Measurements from ENCODE around the gene SLC24A3.

Gene SLC24A3

DNA sequence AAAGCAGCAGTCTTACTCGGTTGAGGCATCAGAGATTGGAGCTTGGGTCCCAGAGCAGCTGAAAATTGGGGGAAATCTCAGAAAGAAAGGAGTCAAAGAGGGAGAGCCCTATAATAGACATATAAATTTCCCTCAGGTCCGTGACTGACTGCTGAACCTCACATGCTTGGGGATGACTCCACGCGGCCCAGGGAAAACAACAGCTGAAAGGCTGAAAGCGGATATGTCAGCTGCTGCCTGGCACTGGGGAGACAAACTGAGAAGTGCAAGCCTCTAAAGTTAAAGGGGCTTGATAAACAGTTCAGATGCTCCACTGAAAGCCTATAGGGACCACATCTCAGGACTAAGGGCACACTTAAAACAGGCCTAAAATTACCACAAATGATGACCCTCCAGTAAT is 289.7 kb downstream of the SLC24A3 start:
- DNase-seq (ENCODE audit: low read depth): no peak

DNA sequence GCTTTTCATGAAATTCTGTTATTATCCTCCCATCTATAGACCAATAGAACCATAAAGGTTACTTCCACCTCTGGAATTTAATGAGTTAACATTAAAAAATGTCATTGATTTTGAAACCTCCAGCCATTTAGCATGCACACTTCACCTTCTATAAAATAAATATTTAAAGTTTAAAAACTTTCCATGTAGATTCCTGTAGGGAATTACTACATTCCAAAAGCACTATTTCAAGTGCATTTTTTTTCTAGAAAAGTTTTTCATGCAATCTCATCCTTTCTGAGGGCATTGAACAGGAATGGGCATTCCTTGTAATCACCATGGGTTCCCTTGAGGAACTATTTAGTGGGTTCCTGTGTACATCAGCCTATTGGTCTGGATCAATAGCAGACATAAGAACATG is 291.8 kb downstream of the SLC24A3 start:
- DNase-seq (ENCODE audit: low read depth): no peak

DNA sequence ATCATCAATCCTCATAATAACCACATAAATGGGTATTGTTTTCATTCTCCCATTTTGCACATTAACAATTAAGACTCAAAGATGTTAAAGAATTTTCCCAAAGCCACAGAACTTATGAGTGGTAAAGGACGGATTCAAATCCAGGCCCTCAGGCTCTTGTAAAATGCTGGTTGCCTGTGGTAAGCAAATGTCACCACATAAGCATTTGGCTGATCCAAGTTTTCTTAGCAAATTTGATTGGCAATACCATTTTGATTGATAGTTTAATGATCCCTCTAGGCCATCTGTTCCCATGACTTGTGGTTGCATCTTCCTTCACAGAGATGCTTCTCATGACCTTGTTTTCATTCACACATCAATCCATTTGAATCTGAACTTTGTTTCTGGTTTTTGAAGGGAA is 293.6 kb downstream of the SLC24A3 start:
- DNase-seq (ENCODE audit: low read depth): no peak

DNA sequence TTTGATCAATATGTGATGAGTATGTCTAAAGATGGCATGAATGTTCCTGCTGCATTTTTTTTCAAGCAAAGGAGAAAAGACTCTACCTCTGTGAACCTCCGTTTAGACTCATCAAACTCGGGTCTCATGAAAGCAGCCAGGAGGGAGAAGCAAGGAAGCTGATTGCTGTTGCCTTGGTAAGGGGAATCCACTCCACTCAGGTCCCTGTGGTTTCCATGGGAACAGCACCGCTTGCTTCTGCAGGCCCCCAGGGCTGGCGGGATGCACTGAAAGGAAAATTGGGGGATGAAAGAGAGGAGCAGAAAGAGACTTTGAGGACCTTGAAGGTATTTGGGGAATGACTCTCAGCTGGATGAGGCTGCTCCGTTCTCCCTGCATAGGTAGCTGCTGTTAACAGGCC is 296.0 kb downstream of the SLC24A3 start:
- DNase-seq (ENCODE audit: low read depth): no peak

DNA sequence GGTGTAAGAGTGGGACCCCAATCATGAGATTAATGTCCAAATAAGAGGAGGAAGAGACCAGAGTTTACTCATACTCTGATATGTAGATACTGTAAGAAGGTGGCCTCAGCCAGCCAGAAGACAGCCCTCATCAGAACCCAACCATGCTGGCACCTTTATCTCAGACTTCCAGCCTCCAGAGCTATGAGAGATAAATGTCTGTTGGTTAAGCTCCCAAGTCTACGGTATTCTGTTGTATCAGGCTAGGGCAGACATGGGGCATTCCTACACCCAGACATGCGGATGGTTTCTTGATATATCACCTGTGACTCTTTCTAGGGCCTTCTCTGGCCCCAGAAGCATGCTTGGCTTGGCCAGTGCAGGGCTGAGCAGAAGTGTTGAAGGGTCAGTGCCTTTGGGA is 298.2 kb downstream of the SLC24A3 start:
- no peak for DNase-seq (ENCODE audit: low read depth)

DNA sequence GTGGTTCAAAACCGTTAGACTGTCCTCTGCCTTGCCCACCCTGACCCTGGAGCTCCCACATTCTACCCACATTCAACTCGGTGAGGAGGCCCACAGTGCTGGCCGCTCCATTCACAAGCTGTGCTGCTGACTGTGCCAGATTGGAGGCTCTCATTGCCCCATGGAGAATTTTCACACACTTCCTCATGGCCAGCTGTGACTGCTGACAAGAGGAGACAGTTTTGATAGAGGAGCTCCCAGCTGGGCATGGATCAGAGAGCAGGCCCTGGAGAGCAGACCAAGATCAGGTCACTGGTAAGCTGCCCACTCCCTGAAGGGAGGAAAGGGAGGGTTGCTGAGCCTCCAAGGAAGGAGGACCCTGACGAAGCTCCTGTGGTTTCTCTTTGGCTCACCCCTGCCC is 299.5 kb downstream of the SLC24A3 start:
- DNase-seq (ENCODE audit: low read depth): no peak

DNA sequence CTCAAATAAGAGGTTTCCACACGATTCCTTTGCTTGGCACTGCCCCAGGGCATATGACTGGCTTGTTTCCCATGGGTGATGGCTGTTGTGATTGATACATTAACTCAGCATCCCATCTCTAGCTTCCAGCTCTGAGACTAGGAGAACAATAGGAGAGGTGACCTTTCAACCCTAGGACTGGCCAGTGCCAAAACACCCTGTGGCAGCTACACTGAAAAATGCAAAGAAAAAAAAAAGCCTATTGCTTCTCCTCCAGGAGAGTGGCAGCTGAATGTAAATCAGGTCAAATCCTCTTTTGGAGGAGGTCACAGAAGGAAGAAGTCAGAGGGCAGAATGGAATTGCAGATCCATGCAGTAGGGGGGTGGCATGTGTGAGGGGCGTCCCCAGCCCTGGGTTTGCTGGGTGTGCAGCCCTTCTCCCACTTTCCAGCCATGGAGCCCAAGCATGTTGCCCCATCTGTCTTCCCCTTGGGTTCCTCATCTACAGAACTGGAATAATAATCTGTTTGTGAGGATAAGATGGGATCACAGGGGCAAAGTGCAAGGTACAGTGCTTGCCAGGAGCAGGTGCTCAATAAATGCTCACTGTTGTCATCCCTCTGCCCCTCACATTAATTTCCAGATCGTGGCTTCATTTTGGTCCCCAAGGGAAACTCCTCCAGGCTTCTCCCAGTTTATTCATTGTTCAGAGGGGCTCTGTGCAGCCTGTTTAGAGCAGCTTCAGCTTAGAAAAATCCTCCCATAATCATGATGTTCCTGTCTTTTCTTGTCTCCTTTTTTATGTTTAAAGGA is 300.6 kb downstream of the SLC24A3 start:
- no peak for DNase-seq (ENCODE audit: low read depth)

DNA sequence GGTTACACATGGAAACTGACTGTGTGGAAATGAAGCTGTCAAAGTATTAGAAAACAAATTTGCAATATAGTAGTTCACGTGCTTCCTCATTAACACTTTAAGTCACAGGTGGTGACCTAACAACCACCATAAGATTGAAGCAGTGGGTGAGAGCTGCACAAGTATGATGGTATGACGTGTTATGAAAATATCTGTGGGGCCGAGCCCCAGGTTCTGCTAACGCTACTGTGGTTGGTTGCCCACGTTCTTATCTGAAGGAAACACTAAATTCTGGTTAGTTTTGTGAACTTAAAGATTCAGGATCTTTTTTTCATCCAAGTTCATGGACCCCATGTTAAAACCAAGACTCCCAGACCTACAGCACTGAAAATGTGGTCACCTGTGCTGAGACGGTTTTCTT is 302.6 kb downstream of the SLC24A3 start:
- no peak for DNase-seq (ENCODE audit: low read depth)

DNA sequence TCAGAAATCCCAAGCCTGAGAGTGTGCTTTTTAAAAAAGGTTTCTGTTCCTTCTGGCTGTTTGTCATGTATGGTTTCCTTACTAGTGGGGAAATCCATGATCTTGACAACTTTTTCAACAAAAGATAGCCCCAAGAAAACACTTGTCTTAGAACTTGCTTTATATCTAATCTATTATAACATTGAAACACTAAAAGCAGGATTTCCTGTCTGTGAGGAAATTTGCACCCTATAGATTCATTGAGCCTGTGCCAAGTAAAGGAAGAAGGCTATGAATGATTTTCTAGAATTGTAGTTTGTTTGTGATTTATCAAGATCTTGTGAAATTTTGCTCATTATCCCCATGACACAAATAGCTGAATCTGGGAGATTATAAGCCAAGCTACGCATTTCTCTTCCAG is 307.0 kb downstream of the SLC24A3 start:
- DNase-seq (ENCODE audit: low read depth): no peak

DNA sequence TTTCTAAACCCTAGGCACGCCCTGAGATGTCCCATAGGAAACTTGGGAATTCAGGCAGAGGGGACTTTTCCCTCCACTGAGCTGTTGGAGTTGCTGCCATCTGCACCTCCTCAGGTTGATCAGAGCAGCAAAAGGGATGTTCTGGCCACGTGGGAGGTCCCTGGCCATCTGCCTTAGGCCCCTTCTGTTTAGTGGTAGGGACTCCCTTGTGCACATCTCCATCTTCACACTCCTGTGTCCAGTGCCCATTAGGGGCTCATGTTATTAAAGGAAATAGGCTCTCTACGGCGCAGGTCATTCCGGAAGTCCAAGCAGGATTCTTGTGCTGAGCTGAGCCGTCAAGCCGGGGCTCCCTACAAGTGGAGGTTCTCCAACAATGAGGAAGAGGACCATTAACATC is 307.8 kb downstream of the SLC24A3 start:
- DNase-seq (ENCODE audit: low read depth): no peak

DNA sequence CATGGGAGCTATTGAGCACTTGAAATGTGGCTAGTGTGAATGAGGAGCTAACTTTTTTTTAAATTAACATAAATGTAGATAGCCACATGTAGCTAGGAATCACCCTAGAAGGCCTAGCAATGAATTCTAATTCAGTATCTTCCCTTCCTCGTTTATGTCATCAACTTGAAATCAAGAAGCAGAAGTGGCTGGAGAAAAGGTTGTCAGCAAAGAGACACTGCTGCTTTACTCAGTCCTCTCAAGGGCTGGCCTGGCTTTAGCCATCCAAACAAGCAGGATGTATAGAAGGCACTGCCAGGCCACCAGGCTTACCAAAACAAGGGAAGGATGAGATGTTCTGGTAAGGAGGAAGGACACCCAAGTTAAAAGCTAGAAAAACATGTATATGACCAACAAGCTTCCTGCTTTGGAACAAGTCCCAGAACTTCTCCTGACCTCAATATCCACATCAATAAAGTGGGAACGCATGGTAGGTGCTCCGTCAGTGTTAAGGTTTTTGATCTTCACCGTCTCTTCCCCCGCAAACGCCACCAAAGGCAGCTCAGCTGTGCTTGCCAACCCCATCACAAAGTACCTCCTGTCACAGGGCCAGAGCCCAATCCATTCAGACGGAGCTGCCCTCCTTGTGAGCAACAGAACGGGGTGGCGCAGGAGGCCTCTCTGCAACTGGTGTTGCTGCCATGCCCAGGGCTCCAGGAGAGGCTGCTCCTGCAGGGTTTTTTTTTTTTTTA is 309.8 kb downstream of the SLC24A3 start:
- no peak for DNase-seq (ENCODE audit: low read depth)

DNA sequence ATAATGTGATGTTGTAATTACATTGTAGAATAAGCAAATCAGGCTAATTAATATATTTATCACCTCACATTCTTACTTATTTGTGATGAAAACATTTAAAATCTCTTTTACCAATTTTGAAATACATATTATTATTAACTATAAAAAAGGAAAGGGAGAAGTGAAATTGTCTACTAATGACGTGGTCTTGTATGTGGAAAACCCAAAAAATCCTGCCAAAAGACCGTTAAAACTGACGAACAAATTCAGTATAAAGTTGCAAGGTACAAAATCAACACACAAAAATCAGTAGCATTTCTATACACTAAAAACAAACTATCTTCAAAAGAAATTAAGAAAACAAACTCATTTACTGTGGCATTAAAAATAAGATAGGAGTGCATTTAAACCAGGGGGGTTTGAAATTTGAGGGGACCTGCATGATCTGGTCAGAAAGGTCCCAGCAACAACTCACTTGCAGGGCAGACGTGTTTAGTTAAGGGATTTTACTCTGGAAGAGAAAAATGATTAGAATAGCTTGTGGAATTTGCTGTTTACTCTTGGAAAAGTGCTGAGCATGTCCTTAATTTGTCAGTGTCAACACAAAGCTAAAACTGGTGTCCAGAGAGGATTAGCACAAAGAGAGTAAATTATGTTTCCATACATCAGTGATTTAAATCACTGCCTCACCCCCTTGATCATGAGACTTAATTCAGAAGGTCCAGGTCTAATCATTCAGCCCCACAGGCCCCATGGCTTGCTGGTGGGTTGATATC is 310.6 kb downstream of the SLC24A3 start:
- no peak for DNase-seq (ENCODE audit: low read depth)

DNA sequence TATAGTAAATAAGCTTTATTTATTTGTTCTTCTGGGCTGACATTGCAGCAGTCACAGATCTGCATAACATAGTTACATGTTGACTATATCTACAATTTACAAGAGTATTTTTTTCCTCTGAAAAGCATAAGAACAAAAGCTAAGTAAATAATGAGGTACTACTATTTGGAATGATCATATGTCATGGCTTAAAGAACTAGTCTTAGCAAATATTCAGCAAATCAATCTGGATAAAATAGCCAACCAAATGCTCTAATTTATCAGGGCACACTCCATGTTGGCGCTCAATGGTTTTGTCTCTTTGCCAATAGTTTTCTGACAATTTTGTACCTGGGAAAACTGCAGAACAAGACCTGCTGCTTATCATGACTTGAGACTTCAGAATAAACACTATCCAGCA is 312.2 kb downstream of the SLC24A3 start:
- DNase-seq (ENCODE audit: low read depth): no peak

DNA sequence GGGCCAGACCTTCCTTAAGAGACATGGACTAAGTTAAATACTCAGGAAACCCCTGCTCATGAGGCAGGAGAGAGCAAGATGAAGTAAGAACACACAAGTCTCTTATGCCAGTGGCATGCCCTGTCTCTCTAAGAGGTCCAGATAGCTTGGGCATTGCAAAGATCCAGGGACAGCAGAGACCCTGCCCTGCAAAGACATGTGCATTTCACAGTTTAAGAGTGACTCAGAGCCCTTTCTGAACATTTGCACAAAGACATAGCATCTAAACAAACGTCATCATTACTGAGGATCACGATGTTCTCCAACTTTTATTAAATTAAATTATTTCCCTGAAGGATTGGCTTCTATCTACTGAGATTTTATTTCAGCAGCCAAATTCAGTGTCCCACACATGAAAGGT is 315.1 kb downstream of the SLC24A3 start:
- DNase-seq (ENCODE audit: low read depth): no peak

DNA sequence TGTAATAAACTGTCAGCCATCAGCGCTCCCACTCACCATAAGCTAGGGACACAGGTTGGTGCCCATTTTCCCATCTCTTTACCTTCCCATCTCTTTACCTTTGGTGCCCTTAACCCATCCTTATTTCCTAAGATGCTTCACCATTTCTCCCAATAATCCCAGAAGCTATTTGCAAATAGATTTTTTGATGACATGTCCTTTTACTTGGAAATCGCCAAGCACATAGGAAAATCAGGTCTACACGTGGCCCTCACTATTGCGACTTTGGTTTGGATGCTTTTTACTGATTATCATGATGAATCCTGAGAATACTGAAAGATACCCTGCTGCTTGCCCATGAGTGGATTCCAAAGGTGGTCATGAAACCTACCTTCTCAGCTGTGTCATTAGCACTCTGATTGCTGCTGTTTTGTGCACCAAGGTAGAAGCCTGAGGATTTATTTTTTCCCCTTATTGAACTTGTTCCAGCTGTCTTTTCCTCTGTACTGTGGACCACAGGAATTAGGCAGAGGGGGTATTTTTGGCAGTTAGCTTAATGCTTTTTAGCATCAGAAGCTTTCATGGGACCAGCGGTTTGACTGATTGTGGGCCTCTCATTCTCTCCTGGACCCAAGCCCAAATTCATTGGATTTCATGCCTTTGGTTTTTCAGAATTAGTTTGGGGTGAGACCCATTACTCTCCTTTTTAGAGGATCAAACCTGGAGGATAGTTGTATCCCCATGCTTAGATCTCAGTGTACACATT is 316.0 kb downstream of the SLC24A3 start:
- DNase-seq (ENCODE audit: low read depth): no peak

DNA sequence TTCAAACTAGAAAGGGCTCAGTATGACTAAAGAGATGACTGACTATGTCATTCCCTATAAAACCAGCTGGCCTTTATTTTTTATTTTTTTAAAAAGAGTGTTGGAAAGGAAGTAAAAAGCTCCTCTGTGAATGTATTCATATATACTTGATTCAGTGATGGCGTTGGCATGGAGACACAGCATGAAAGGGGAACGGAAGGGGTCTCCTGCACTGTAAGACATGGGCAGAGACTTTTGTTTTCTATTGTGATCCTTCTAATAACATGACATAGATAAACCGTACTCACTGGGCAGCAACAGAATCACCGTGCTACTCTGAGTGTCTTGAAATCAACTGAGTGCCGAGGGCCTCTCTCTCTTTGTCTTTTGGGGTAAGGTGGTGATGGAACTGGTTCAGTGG is 317.6 kb downstream of the SLC24A3 start:
- no peak for DNase-seq (ENCODE audit: low read depth)

DNA sequence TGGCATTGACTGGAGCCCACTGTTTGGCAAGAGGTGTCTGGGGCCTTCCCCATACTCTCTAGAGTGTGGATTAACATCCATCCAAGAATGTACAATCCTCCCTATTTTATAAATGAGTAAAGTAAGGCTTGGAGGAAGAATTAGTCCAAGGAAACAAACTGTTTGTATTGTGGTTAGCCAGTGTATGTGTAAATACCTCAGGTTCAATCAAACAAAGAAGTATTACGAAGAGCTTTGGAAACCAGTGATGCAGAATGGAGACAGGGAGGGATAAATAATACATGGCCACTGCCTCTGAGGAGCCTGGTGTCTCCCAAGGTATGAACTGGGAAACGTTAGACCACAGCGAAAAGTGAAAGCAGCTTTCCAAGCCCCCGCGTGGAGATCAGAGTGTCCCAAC is 319.0 kb downstream of the SLC24A3 start:
- no peak for DNase-seq (ENCODE audit: low read depth)

DNA sequence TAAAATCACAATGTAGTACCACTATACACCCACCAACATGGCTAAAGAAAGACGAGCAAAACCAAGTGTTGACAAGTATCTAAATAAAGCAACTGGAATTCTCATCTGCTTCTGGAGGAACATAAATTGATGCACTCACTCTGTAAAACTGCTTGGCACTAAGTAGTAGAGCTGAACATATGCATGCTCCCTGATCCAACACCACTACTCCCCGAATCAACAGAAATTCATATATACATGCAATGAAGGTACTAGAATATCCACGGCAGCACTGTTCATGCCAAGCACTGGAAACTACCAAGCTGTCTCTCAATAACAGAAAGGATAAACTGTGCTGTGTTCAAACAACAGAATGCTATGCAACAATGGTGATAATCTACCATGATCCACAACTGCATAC is 326.1 kb downstream of the SLC24A3 start:
- no peak for DNase-seq (ENCODE audit: low read depth)

DNA sequence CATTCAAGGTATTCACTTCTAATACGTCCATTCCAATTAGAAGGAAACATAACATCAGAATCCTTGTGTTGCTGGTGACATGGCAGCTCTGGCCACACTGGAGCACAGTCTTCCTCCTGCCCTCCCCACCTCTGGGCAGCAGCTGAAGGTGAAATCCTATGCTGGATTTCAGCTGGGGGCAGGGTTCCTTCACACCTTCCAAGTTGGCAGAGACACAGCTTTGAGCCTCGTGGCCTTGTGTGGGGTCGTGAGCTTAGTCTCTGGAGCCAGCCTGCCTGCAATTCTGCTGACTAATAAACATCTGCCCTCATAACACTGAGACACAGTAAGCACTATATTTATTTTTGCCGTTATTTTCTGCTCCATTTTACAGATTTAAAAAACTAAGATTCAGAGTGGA is 326.7 kb downstream of the SLC24A3 start:
- DNase-seq (ENCODE audit: low read depth): no peak

DNA sequence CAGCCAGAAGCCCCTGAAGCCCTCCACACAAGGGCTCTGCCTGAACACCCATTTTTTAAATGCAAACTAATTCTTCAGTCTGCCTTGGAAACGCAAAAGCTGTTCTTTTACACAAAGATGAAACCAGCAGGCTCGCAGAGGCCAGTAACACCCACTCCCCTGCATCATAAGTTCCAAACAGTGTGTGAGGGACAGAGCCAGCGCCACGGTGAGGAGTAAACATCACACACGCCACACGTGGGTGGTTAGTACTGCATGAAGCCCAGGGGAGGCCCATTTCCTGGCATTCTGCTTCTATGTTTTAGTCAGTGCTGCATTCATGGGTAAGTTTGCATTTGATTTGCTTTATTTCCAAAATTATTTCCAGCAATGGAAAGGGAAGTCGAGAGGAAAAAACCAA is 327.9 kb downstream of the SLC24A3 start:
- DNase-seq (ENCODE audit: low read depth): no peak

DNA sequence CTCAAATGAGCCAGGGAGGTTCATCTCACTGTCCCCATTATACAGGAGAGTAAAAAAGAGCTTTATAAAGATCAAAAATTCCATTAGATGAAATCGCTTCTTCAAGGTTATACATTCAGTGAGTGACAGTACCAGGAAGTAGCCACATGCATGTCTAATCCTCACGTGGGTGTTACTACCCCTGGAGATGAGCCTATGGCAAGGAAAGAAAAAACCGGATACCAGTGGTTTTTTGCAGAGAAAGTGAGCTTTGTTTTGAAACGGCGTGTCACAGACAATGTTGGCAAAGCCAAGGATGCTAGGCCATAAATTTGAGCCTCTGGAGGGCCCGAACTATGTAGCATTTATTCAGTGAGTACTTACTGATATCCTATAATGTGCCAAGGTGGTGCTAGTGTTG is 330.7 kb downstream of the SLC24A3 start:
- DNase-seq (ENCODE audit: low read depth): no peak

DNA sequence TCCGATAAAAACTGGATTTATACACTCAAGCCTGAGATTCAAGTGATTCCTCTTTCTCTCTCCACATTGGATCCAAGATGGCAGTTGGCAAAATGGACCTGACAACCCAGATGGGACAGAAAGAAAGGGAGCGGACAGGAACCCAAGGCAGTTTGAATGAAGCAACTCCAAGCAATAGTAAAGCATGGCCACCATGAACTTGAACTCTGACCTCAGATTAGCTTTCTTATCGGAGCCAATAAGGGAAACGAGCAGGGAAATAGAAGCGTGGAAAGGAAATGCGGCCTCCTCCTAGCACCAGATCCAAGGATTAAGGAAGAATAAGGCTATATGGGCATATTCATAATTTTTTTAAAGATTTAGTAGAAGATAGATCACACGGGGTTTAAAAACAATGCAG is 332.2 kb downstream of the SLC24A3 start:
- DNase-seq (ENCODE audit: low read depth): no peak
